Nephron (organoid): ENCODE measurements around the gene MMP21.
A peak's percentile ranks its signal among the peaks of the same experiment; 100 is the strongest.

Experiments
- H3K27ac Mint-ChIP-seq, 3 experiments: 2 replicates each; pipeline ENCODE4 v1.8.0; 2020; ENCODE audit warnings: mixed read lengths in 3 of 3, mild to moderate bottlenecking in 2 of 3, moderate library complexity in 1 of 3
- H3K27me3 Mint-ChIP-seq: 2 replicates; pipeline ENCODE4 v1.8.0; 2021; ENCODE audit warnings: low read depth, mild to moderate bottlenecking, moderate library complexity, mixed read lengths
- H3K36me3 Mint-ChIP-seq: 2 replicates; pipeline ENCODE4 v1.8.0; 2020; ENCODE audit warnings: low read depth, mixed read lengths
- H3K4me1 Mint-ChIP-seq: 2 replicates; pipeline ENCODE4 v1.8.0; 2020; ENCODE audit warnings: mixed read lengths
- H3K4me3 Mint-ChIP-seq, 3 experiments: 2 replicates each; pipeline ENCODE4 v1.8.0; 2020; ENCODE audit warnings: mild to moderate bottlenecking in 3 of 3, mixed read lengths in 3 of 3, moderate library complexity in 2 of 3
- H3K9me3 Mint-ChIP-seq: 2 replicates; pipeline ENCODE4 v1.8.0; 2020; ENCODE audit warnings: mixed read lengths
- CTCF ChIP-seq, 3 experiments: fragments of 200-600 bp; sonication (generic); IDR thresholded peaks; one replicate each; pipeline ENCODE4 v1.5.0; 2021; ENCODE audit warnings: antibody characterized with exemption in 3 of 3; ENCODE audit not compliant: unreplicated experiment in 3 of 3

The MMP21 gene

GRCh38 chr10:125720002-125720382 is 55.6 kb downstream of the MMP21 start:
- Mint-ChIP-seq H3K9me3 (peaks cover 10% of the 10 kb centered on the region), H3K27me3 (no peaks in the 10 kb centered on the region), H3K36me3 (peaks cover 38% of the 10 kb centered on the region), H3K4me1 (peaks cover 8% of the 10 kb centered on the region), H3K4me3 (peak overlapping the region; percentile 94 to 98 (median 97)), H3K27ac (peak overlapping the region; percentile 76 to 96 (median 79))
- no peak for TF ChIP-seq CTCF (IDR thresholded peaks at IDR 0.05; ENCODE audit: unreplicated experiment in 3 of 3)

GRCh38 chr10:125719173-125720001 is 56.2 kb downstream of the MMP21 start, which contains the start of gene EDRF1:
Gene EDRF1 (plus strand): TSS chr10:125719709. CDS start chr10:125719808, 99 bp downstream.
- Mint-ChIP-seq H3K27ac (peak within 1 kb of the TSS; percentile 79 to 96 (median 95)), H3K4me1 (peaks cover 8% of the 10 kb centered on the region), H3K36me3 (peaks cover 32% of the 10 kb centered on the region), H3K27me3 (no peaks in the 10 kb centered on the region), H3K9me3 (peaks cover 10% of the 10 kb centered on the region), H3K4me3 (peak within 1 kb of the TSS; percentile 94 to 98 (median 97))
- TF ChIP-seq CTCF (IDR thresholded peaks at IDR 0.05; ENCODE audit: unreplicated experiment in 3 of 3) = no peak
